IMR-90 (cell line): ENCODE results near the gene PAX8. TPM values are rescaled to one million over a fixed set of nuclear protein-coding genes. Genes with fewer than 3 reads are reported as not detected.

Experiments used
- ATAC-seq: fragments of 200-7000 bp; cut with Tn5 transposase; 2 replicates; pipeline ENCODE4 v1.9.1; 2020; ENCODE audit warnings: low read depth, mild to moderate bottlenecking, moderate library complexity
- BruUV-seq: library from RNA; stranded (reverse); fragments of 400-500 nt; replicated peaks from 2 replicates; lab custom pipeline; 2021; lab: Mats Ljungman, UMichigan
- CTCF ChIA-PET: fragments of 300-600 bp; formaldehyde crosslinking; extraction: SDS; loops from one replicate; lab custom pipeline; 2021; ENCODE audit warnings: antibody characterized with exemption; lab: Yijun Ruan, JAX
- POLR2A ChIA-PET: fragments of 300-600 bp; sonication (Branson Sonifier 250); formaldehyde crosslinking; loops from one replicate; lab custom pipeline; 2022; ENCODE audit warnings: antibody characterized with exemption; ENCODE audit not compliant: unreplicated experiment; lab: Charles Lee
- DNase-seq: peaks from one replicate; pipeline ENCODE4 v3.0.0; 2013
- H2AFZ ChIP-seq: replicated peaks from 2 replicates; pipeline ENCODE3; 2013; ENCODE audit warnings: low read length, mild to moderate bottlenecking; ENCODE audit not compliant: poor library complexity
- H2AK5ac ChIP-seq: 2 replicates; pipeline ENCODE4 v1.6.1; 2013; ENCODE audit warnings: low read depth, low read length, inconsistent platforms
- H2AK9ac ChIP-seq: replicated peaks from 2 replicates; pipeline ENCODE3; 2013; ENCODE audit warnings: mild to moderate bottlenecking, low read depth, low read length, moderate library complexity; ENCODE audit not compliant: poor library complexity
- H2BK120ac ChIP-seq: 2 replicates; pipeline ENCODE4 v1.6.1; 2013; ENCODE audit warnings: low read depth, low read length, inconsistent platforms
- H2BK15ac ChIP-seq: 3 replicates; pipeline ENCODE4 v1.6.1; 2013; ENCODE audit warnings: low read depth, low read length, inconsistent platforms
- H2BK20ac ChIP-seq: 2 replicates; pipeline ENCODE4 v1.6.1; 2013; ENCODE audit warnings: low read depth, mild to moderate bottlenecking, inconsistent platforms, low read length, moderate library complexity
- H2BK5ac ChIP-seq: 2 replicates; pipeline ENCODE4 v1.6.1; 2013; ENCODE audit warnings: mild to moderate bottlenecking, low read depth, low read length, inconsistent platforms; ENCODE audit not compliant: poor library complexity, severe bottlenecking
- H3K14ac ChIP-seq: replicated peaks from 2 replicates; pipeline ENCODE4 v1.6.1; 2013; ENCODE audit warnings: low read depth, low read length, inconsistent platforms
- H3K18ac ChIP-seq: 2 replicates; pipeline ENCODE4 v1.6.1; 2013; ENCODE audit warnings: low read depth, low read length, control low read depth
- H3K23ac ChIP-seq: 2 replicates; pipeline ENCODE4 v1.6.1; 2013; ENCODE audit warnings: low read depth, low read length, inconsistent platforms
- H3K27ac ChIP-seq: 2 replicates; pipeline ENCODE4 v1.5.1; 2013; ENCODE audit warnings: mild to moderate bottlenecking, control low read depth, low read length; ENCODE audit not compliant: insufficient read depth
- H3K27me3 ChIP-seq: 2 replicates; pipeline ENCODE4 v1.6.1; 2013; ENCODE audit warnings: low read length; ENCODE audit not compliant: control insufficient read depth, insufficient read depth
- H3K36me3 ChIP-seq: 2 replicates; pipeline ENCODE4 v1.6.1; 2013; ENCODE audit warnings: low read length, mixed read lengths; ENCODE audit not compliant: control insufficient read depth, insufficient read depth
- H3K4ac ChIP-seq: 2 replicates; pipeline ENCODE4 v1.6.1; 2013; ENCODE audit warnings: low read depth, low read length, inconsistent platforms
- H3K4me1 ChIP-seq: 2 replicates; pipeline ENCODE4 v1.6.1; 2013; ENCODE audit warnings: low read length, mixed read lengths; ENCODE audit not compliant: control insufficient read depth, insufficient read depth
- H3K4me2 ChIP-seq: 2 replicates; pipeline ENCODE4 v1.6.1; 2013; ENCODE audit warnings: low read depth, mild to moderate bottlenecking, control low read depth, low read length, moderate library complexity
- H3K4me3 ChIP-seq: 2 replicates; pipeline ENCODE4 v1.5.1; 2013; ENCODE audit warnings: low read depth, mild to moderate bottlenecking, control low read depth, low read length, moderate library complexity; ENCODE audit not compliant: insufficient read depth
- H3K56ac ChIP-seq: 2 replicates; pipeline ENCODE4 v1.6.1; 2013; ENCODE audit warnings: low read length, inconsistent platforms; ENCODE audit not compliant: insufficient read depth; ENCODE audit errors: extremely low read depth
- H3K79me1 ChIP-seq, 2 experiments: 2 replicates each; pipeline ENCODE4 v1.6.1; 2013; ENCODE audit warnings: low read length in 2 of 2, inconsistent platforms in 1 of 2, low read depth in 1 of 2
- H3K9ac ChIP-seq: 2 replicates; pipeline ENCODE4 v1.6.1; 2013; ENCODE audit warnings: low read depth, low read length, control low read depth
- H3K9me1 ChIP-seq: 2 replicates; pipeline ENCODE4 v1.6.1; 2013; ENCODE audit warnings: low read length, inconsistent platforms; ENCODE audit not compliant: insufficient read depth
- H3K9me3 ChIP-seq: 2 replicates; pipeline ENCODE4 v1.6.1; 2013; ENCODE audit warnings: low read length; ENCODE audit not compliant: control insufficient read depth, insufficient read depth
- H4K20me1 ChIP-seq: 2 replicates; pipeline ENCODE4 v1.6.1; 2013; ENCODE audit warnings: low read length, inconsistent platforms; ENCODE audit not compliant: insufficient read depth
- H4K5ac ChIP-seq: 2 replicates; pipeline ENCODE4 v1.6.1; 2013; ENCODE audit warnings: mild to moderate bottlenecking, low read depth, low read length, control low read depth
- H4K8ac ChIP-seq, 2 experiments: 2 replicates each; pipeline ENCODE4 v1.6.1; 2013; ENCODE audit warnings: low read depth in 2 of 2, low read length in 2 of 2, control low read depth in 1 of 2, inconsistent platforms in 1 of 2
- H4K91ac ChIP-seq: 2 replicates; pipeline ENCODE4 v1.6.1; 2013; ENCODE audit warnings: low read depth, low read length, inconsistent platforms; ENCODE audit not compliant: insufficient read depth
- BHLHE40 ChIP-seq: fragments of 150-350 bp; IDR thresholded peaks from 2 replicates; pipeline ENCODE4 v1.6.1; 2016; ENCODE audit warnings: mild to moderate bottlenecking, low read depth, low read length
- CEBPB ChIP-seq: IDR thresholded peaks from 2 replicates; pipeline ENCODE4 v1.6.1; 2012; ENCODE audit warnings: low read depth, low read length, improper control_type of control experiment
- CHD1 ChIP-seq: IDR thresholded peaks from 2 replicates; pipeline ENCODE4 v1.6.1; 2012; ENCODE audit warnings: low read depth, low read length, improper control_type of control experiment
- ELK1 ChIP-seq: fragments of 150-350 bp; IDR thresholded peaks from 2 replicates; pipeline ENCODE4 v1.6.1; 2016; ENCODE audit warnings: low read depth, mild to moderate bottlenecking, low read length, moderate library complexity, borderline replicate concordance
- FOS ChIP-seq: fragments of 150-350 bp; IDR thresholded peaks from 2 replicates; pipeline ENCODE4 v1.6.1; 2016; ENCODE audit warnings: low read depth, low read length
- MAFK ChIP-seq: IDR thresholded peaks from 2 replicates; pipeline ENCODE4 v1.6.1; 2012; ENCODE audit warnings: low read depth, low read length, improper control_type of control experiment
- MAZ ChIP-seq: IDR thresholded peaks from 2 replicates; pipeline ENCODE4 v1.6.1; 2012; ENCODE audit warnings: low read depth, mild to moderate bottlenecking, low read length, improper control_type of control experiment, moderate library complexity, borderline replicate concordance
- MXI1 ChIP-seq: IDR thresholded peaks from 2 replicates; pipeline ENCODE4 v1.6.1; 2012; ENCODE audit warnings: low read depth, mild to moderate bottlenecking, low read length, moderate library complexity, borderline replicate concordance
- NFE2L2 ChIP-seq: fragments of 150-350 bp; IDR thresholded peaks from 2 replicates; pipeline ENCODE4 v1.6.1; 2016; ENCODE audit warnings: low read depth, mild to moderate bottlenecking, low read length
- POLR2A ChIP-seq: IDR thresholded peaks from 2 replicates; pipeline ENCODE4 v1.6.1; 2012; ENCODE audit warnings: mild to moderate bottlenecking, low read depth, low read length
- RAD21 ChIP-seq: IDR thresholded peaks from 2 replicates; pipeline ENCODE4 v1.6.1; 2012; ENCODE audit warnings: low read length, improper control_type of control experiment
- RCOR1 ChIP-seq: IDR thresholded peaks from 2 replicates; pipeline ENCODE4 v1.6.1; 2012; ENCODE audit warnings: mild to moderate bottlenecking, low read length, improper control_type of control experiment; ENCODE audit not compliant: insufficient replicate concordance
- RFX5 ChIP-seq: IDR thresholded peaks from 2 replicates; pipeline ENCODE4 v1.8.0; 2012; ENCODE audit warnings: low read depth, mild to moderate bottlenecking, low read length, moderate library complexity
- SMC3 ChIP-seq: fragments of 150-350 bp; IDR thresholded peaks from 2 replicates; pipeline ENCODE4 v1.6.1; 2016; ENCODE audit warnings: low read depth, mild to moderate bottlenecking, antibody characterized with exemption, low read length, moderate library complexity
- WGBS, 2 experiments: methylation state at CpG; one replicate each; pipeline versions ENCODE4 v1.1.5 to v1.1.7; 2013; ENCODE audit warnings: missing lambda C conversion rate in 2 of 2; ENCODE audit not compliant: insufficient read length in 1 of 2; ENCODE audit errors: extremely low coverage in 2 of 2; 5-methylcytosine and 5-hydroxymethylcytosine counted together
- dilution Hi-C: fragments of 300-500 bp; cut with HindIII; formaldehyde crosslinking; loops from one replicate; pipeline ENCODE4 v1.14.3; 2018; ENCODE audit warnings: low sequenced_read_pairs; ENCODE audit not compliant: unreplicated experiment
- in situ Hi-C: fragments of 300-500 bp; cut with MboI; formaldehyde crosslinking; loops from 3 replicates; pipeline ENCODE4 v1.14.3; 2019; ENCODE audit warnings: low sequenced_read_pairs, inconsistent platforms, mixed read lengths
- intact Hi-C: fragments of 100-400 bp; cut with micrococcal nuclease; formaldehyde crosslinking; loops from 2 replicates; pipeline ENCODE4 v1.10.0; 2022
- polyA plus RNA-seq, 3 experiments: library from polyadenylated mRNA; depleted of rRNA; stranded (reverse); fragments of >200 nt; gene quantifications; 2 replicates each; pipeline ENCODE4 v1.2.3, GENCODE V29; 2012; ENCODE audit warnings: low replicate concordance in 1 of 3
- total RNA-seq: library from RNA; depleted of rRNA; stranded (reverse); fragments of >200 nt; gene quantifications from 2 replicates; pipeline ENCODE4 v1.2.3, GENCODE V29; 2012
- TF ChIP-seq, protein P1 (sequence below): conservative IDR thresholded peaks from 2 replicates; pipeline ENCODE4 v1.5.1; 2012; ENCODE audit warnings: mild to moderate bottlenecking, low read depth, low read length, improper control_type of control experiment

PAX8 gene
- total and polyA plus RNA-seq, 2 of the 4 experiments (the other 2 are of a cell fraction): 0.18 to 1.5 TPM

GRCh38 chr2:113228991-113229716, 49.6 kb downstream of the PAX8 start:
- WGBS, 2 experiments: no CpG with 5 or more reads among the region's 3 CpGs
- H4K5ac ChIP-seq: no peak overlapping the region
- no peak overlapping the region for H4K8ac ChIP-seq
- H3K9ac ChIP-seq: no peak overlapping the region
- H3K18ac ChIP-seq: no peak overlapping the region
- H3K79me1 ChIP-seq: no peaks in the 10 kb centered on the region
- H4K20me1 ChIP-seq: no peaks in the 10 kb centered on the region
- no peaks in the 10 kb centered on the region for H3K9me3 ChIP-seq
- H4K91ac ChIP-seq: no peak overlapping the region
- no peak overlapping the region for H2BK15ac ChIP-seq
- no peak overlapping the region for H3K4me3 ChIP-seq
- in situ Hi-C loops: no loop called here
- H3K56ac ChIP-seq: no peak overlapping the region
- no peaks in the 10 kb centered on the region for H3K27me3 ChIP-seq
- H3K4ac ChIP-seq: no peak overlapping the region
- no peak overlapping the region for H3K27ac ChIP-seq
- DNase-seq (no peak), ATAC-seq (no peak)
- no peak overlapping the region for H3K4me2 ChIP-seq
- H2BK5ac ChIP-seq: no peak overlapping the region
- no peak overlapping the region for H3K14ac ChIP-seq
- TF ChIP-seq ELK1 (no peak), RCOR1 (no peak), SMC3 (no peak), MAFK (no peak), RFX5 (no peak), RAD21 (no peak), NFE2L2 (no peak), POLR2A (no peak), FOS (no peak), CHD1 (no peak), BHLHE40 (no peak), MXI1 (no peak), MAZ (no peak), CEBPB (no peak)
- TF ChIP-seq, protein P1, sequence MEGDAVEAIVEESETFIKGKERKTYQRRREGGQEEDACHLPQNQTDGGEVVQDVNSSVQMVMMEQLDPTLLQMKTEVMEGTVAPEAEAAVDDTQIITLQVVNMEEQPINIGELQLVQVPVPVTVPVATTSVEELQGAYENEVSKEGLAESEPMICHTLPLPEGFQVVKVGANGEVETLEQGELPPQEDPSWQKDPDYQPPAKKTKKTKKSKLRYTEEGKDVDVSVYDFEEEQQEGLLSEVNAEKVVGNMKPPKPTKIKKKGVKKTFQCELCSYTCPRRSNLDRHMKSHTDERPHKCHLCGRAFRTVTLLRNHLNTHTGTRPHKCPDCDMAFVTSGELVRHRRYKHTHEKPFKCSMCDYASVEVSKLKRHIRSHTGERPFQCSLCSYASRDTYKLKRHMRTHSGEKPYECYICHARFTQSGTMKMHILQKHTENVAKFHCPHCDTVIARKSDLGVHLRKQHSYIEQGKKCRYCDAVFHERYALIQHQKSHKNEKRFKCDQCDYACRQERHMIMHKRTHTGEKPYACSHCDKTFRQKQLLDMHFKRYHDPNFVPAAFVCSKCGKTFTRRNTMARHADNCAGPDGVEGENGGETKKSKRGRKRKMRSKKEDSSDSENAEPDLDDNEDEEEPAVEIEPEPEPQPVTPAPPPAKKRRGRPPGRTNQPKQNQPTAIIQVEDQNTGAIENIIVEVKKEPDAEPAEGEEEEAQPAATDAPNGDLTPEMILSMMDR: no peak
- H2BK20ac ChIP-seq: no peak overlapping the region
- BruUV-seq: no TSS peak
- H3K4me1 ChIP-seq: no peaks in the 10 kb centered on the region
- POLR2A ChIA-PET: no interaction called here
- no peak overlapping the region for H2BK120ac ChIP-seq
- dilution Hi-C loops: no loop called here
- no peak overlapping the region for H3K23ac ChIP-seq
- H2AK5ac ChIP-seq: no peak overlapping the region
- no peaks in the 10 kb centered on the region for H3K36me3 ChIP-seq
- CTCF ChIA-PET: no interaction called here
- H3K9me1 ChIP-seq: no peaks in the 10 kb centered on the region
- H2AK9ac ChIP-seq: no peak overlapping the region
- intact Hi-C loops: no loop called here
- no peak overlapping the region for H2AFZ ChIP-seq
